Spleen (tissue), 7 donors: ENCODE results near the gene UNCX.

ENCODE experiments used
- CTCF ChIP-seq, 11 experiments: fragments of 200-600 bp in 7 of 11; fragments of 450-650 bp in 4 of 11; sonication (generic) in 4 of 11; IDR thresholded peaks in 8 of 11; conservative IDR thresholded peaks in 3 of 11; 1 replicate in 7 of 11; 2 replicates in 4 of 11; pipeline versions ENCODE4 v1.4.0 to v1.8.0; 2016 to 2021; ENCODE audit warnings: antibody characterized with exemption in 11 of 11, inconsistent platforms in 4 of 11, mild to moderate bottlenecking in 1 of 11
- POLR2A ChIP-seq, 3 donors: fragments of 450-650 bp; IDR thresholded peaks; one replicate each; pipeline ENCODE4 v1.5.1; 2017; ENCODE audit warnings: antibody characterized with exemption in 3 of 3, mild to moderate bottlenecking in 1 of 3
- donor health status: DM: no; HTN: no; CAD: no; lungs with moderate emphysema.
- donor health status: DM: no; HTN: no; CAD: no.
- donor health status: DM: no; HTN: no; CAD: no.

GRCh38 chr7:1233333-1234048 lies 819 bp downstream of the UNCX start:
- TF ChIP-seq POLR2A (IDR thresholded peaks at IDR 0.05) (no peak), CTCF (IDR thresholded peaks at IDR 0.05 in 8 of 11, conservative IDR thresholded peaks at IDR 0.05 in 3 of 11) (no peak)
